GM19372 (cell line): ENCODE results near the gene CIB4.
"Not testable (repeated sequence)": the region's sequence is repeated elsewhere in the genome, so short reads cannot be mapped to it uniquely, and the experiment has no call there.

Experiments used
- ATAC-seq: cut with Tn5 transposase; IDR thresholded peaks from one replicate; pipeline ENCODE4 v1.9.1; 2021; ENCODE audit warnings: mild to moderate bottlenecking, low read depth, moderate library complexity; ENCODE audit not compliant: unreplicated experiment

CIB4 gene

GRCh38 chr2:26575836-26576564 is 65.2 kb downstream of the CIB4 start:
- ATAC-seq, result no peak

GRCh38 chr2:26574900-26575560 is 66.1 kb downstream of the CIB4 start:
- no peak for ATAC-seq

GRCh38 chr2:26574066-26574899 is 66.9 kb downstream of the CIB4 start:
- ATAC-seq, result no peak

- ATAC-seq, result no peak
Observed at GRCh38 chr2:26573241-26573925, 67.8 kb downstream of the CIB4 start.

- ATAC-seq, result no peak
Observed at GRCh38 chr2:26572591-26572990, 68.6 kb downstream of the CIB4 start.

GRCh38 chr2:26571316-26571715 is 69.8 kb downstream of the CIB4 start:
- ATAC-seq, result no peak

GRCh38 chr2:26570083-26570430 is 71.1 kb downstream of the CIB4 start:
- ATAC-seq, result no peak

- ATAC-seq, result no peak
Observed at GRCh38 chr2:26569216-26570082, 71.7 kb downstream of the CIB4 start.

GRCh38 chr2:26568076-26568890 is 72.9 kb downstream of the CIB4 start:
- no peak for ATAC-seq

- ATAC-seq, result no peak
Observed at GRCh38 chr2:26567534-26567933, 73.6 kb downstream of the CIB4 start.

- not testable (repeated sequence) for ATAC-seq
Observed at GRCh38 chr2:26566731-26567130, 74.4 kb downstream of the CIB4 start.

GRCh38 chr2:26566081-26566375 is 75.1 kb downstream of the CIB4 start:
- ATAC-seq, result no peak

GRCh38 chr2:26564121-26564644 is 77.0 kb downstream of the CIB4 start:
- ATAC-seq, result no peak

- no peak for ATAC-seq
Observed at GRCh38 chr2:26563686-26564085, 77.5 kb downstream of the CIB4 start.

GRCh38 chr2:26562811-26563645 is 78.1 kb downstream of the CIB4 start:
- ATAC-seq, result no peak

GRCh38 chr2:26561918-26562810 is 79.0 kb downstream of the CIB4 start:
- no peak for ATAC-seq

GRCh38 chr2:26561376-26561775 is 79.8 kb downstream of the CIB4 start:
- ATAC-seq, result no peak
